Measurements from ENCODE around the gene FOXA1. TPM values are rescaled to one million over a fixed set of nuclear protein-coding genes. Genes with fewer than 3 reads are reported as not detected.

Gene FOXA1
- total RNA-seq, 1 experiment from 2014 or later = 0.07 TPM

DNA sequence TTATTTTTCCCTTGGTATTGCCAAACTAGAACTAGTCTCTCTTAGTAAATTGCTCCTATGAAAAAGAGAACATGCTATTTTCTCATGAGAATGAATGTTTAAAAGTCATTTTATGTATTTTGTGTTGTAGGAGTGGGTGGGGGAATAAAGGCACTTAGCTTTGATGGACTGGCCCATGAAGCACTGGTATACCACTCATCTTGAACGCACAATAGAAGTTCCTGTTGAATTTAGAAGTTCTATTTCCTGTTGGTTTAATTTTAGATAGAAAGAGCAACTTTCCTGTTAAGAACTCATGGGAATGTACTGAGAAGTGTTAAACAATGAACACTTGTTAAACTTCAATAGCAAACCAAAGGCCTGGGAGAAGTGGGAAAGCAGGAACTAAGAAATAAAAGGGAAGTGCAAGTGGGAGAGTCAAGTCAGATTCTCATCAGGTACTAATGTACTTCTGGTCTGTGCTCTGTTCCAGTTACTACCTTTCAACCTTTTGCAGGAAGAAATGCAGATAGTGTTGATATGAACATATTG, 23.5 kb upstream of the FOXA1 start:
- Mint-ChIP-seq H3K4me1 (peaks cover 3% of the 10 kb centered on the region in 2 experiments; a peak in 2 of 4 replicates), H3K27me3 (ENCODE audit: low read depth) (peaks cover 45% of the 10 kb centered on the region), H3K9me3 (peaks cover 25 to 32% of the 10 kb centered on the region in 2 experiments), H3K36me3 (ENCODE audit: insufficient read depth in 1 of 3, low read depth in 3 of 3) (peaks cover 13 to 27% (median 16%) of the 10 kb centered on the region in 3 experiments), H3K4me3 (no peak overlapping the region), H3K27ac (no peak overlapping the region)
- Histone ChIP-seq H3K27ac (ENCODE audit: insufficient read length, low read depth, low read length) (no peak overlapping the region), H3K18ac (ENCODE audit: insufficient read length, low read depth, low read length) (no peak overlapping the region), H3K23ac (ENCODE audit: insufficient read length, low read depth, low read length) (no peak overlapping the region), H3K56ac (ENCODE audit: insufficient read length, low read depth, low read length) (no peak overlapping the region), H3K79me2 (ENCODE audit: insufficient read depth, low read length) (no peaks in the 10 kb centered on the region), H4K5ac (ENCODE audit: insufficient read length, low read depth, low read length) (no peak overlapping the region), H3K27me3 (ENCODE audit: insufficient read depth, low read length) (peaks cover 15% of the 10 kb centered on the region; the same call in 1 of the 2 replicates), H2BK120ac (ENCODE audit: low read depth, low read length, poor library complexity, severe bottlenecking) (no peak overlapping the region), H2BK5ac (ENCODE audit: insufficient read length, low read length) (no peak overlapping the region), H2AFZ (ENCODE audit: low read length) (no peak overlapping the region), H2BK12ac (ENCODE audit: insufficient read length, low read depth, low read length) (no peak overlapping the region), H3K14ac (ENCODE audit: insufficient read depth, low read length) (no peak overlapping the region), H4K20me1 (ENCODE audit: control insufficient read depth, insufficient read depth, insufficient read length) (no peaks in the 10 kb centered on the region), H3K4me1 (ENCODE audit: insufficient read depth, low read length) (no peaks in the 10 kb centered on the region), H3K9me3 (ENCODE audit: control insufficient read depth, low read depth, low read length) (peaks cover 6% of the 10 kb centered on the region), H3K4ac (ENCODE audit: low read depth, low read length) (no peak overlapping the region), H3K9ac (ENCODE audit: extremely low read depth, insufficient read length, low read length) (no peak overlapping the region), H4K8ac (replicated peaks; ENCODE audit: insufficient read length, low read depth, low read length) (no peak overlapping the region), H3T11ph (ENCODE audit: low read length) (no peak overlapping the region), H3K79me1 (ENCODE audit: insufficient read depth, low read depth, low read length, poor library complexity, severe bottlenecking) (no peaks in the 10 kb centered on the region), H2BK20ac (ENCODE audit: low read depth, low read length, poor library complexity, severe bottlenecking) (no peak overlapping the region), H2AK5ac (ENCODE audit: insufficient read length, low read length) (no peak overlapping the region), H3K4me2 (ENCODE audit: insufficient read depth, insufficient read length, low read length) (no peak overlapping the region), H3K23me2 (ENCODE audit: insufficient read length, low read depth, low read length, poor library complexity, severe bottlenecking) (peaks cover 9% of the 10 kb centered on the region), H2BK15ac (ENCODE audit: low read depth, low read length) (no peak overlapping the region), H4K91ac (ENCODE audit: insufficient read length, low read depth, low read length) (no peak overlapping the region)
- no peak for TF ChIP-seq CTCF (conservative IDR thresholded peaks at IDR 0.05)
- no CpG with 5 or more reads among the region's 1 CpG for WGBS (ENCODE audit: extremely low coverage, insufficient read length, low lambda C conversion rate)
- no peak for DNase-seq
